Midbrain (tissue), 1 donor: ENCODE measurements around the gene ABHD11.
"Not testable (repeated sequence)": the region's sequence is repeated elsewhere in the genome, so short reads cannot be mapped to it uniquely, and the experiment has no call there.

ENCODE experiments used
- DNase-seq: peaks from one replicate; lab custom pipeline; 2025; lab: John Stamatoyannopoulos, UW

Gene ABHD11

GRCh38 chr7:73742753-73743641 lies 4.4 kb upstream of the ABHD11 start:
- peak; percentile 21 for DNase-seq

GRCh38 chr7:73742338-73742752 lies 3.7 kb upstream of the ABHD11 start:
- DNase-seq = no peak

- no peak for DNase-seq
Measured at GRCh38 chr7:73741600-73741999, 3.0 kb upstream of the ABHD11 start.

- DNase-seq = no peak
Measured at GRCh38 chr7:73740771-73741170, 2.2 kb upstream of the ABHD11 start.

- DNase-seq = no peak
Measured at GRCh38 chr7:73740212-73740611, 1.6 kb upstream of the ABHD11 start.

GRCh38 chr7:73739387-73739767 lies 775 bp upstream of the ABHD11 start:
- DNase-seq = no peak

- peak; percentile 53 for DNase-seq
Measured at GRCh38 chr7:73738220-73738611, 386 bp downstream of the ABHD11 start.

- DNase-seq = no peak
Measured at GRCh38 chr7:73737491-73738219, 947 bp downstream of the ABHD11 start.

GRCh38 chr7:73736885-73737284 lies 1.7 kb downstream of the ABHD11 start:
- no peak for DNase-seq

GRCh38 chr7:73735528-73735905 lies 3.1 kb downstream of the ABHD11 start:
- no peak for DNase-seq

GRCh38 chr7:73734619-73735527 lies 3.7 kb downstream of the ABHD11 start:
- peak; percentile 46 for DNase-seq

- DNase-seq = no peak
Measured at GRCh38 chr7:73732397-73732796, 6.2 kb downstream of the ABHD11 start.

GRCh38 chr7:73730485-73730884 lies 8.1 kb downstream of the ABHD11 start:
- DNase-seq = no peak

GRCh38 chr7:73728551-73728950 lies 10.1 kb downstream of the ABHD11 start:
- no peak for DNase-seq

- DNase-seq = no peak
Measured at GRCh38 chr7:73727952-73728351, 10.7 kb downstream of the ABHD11 start.

GRCh38 chr7:73726083-73726466 lies 12.5 kb downstream of the ABHD11 start:
- DNase-seq = no peak

- DNase-seq = no peak
Measured at GRCh38 chr7:73723813-73724212, 14.8 kb downstream of the ABHD11 start.

GRCh38 chr7:73722785-73723184 lies 15.8 kb downstream of the ABHD11 start:
- no peak for DNase-seq

GRCh38 chr7:73722182-73722581 lies 16.4 kb downstream of the ABHD11 start:
- DNase-seq = not testable (repeated sequence)

GRCh38 chr7:73721377-73721817 lies 17.2 kb downstream of the ABHD11 start:
- peak; percentile 75 for DNase-seq

- not testable (repeated sequence) for DNase-seq
Measured at GRCh38 chr7:73720443-73720842, 18.2 kb downstream of the ABHD11 start.

- no peak for DNase-seq
Measured at GRCh38 chr7:73719806-73720169, 18.8 kb downstream of the ABHD11 start.
